HEK293 (cell line): ENCODE results near the gene AATK.

Experiments used
- ATF2 ChIP-seq: fragments of 450-650 bp; formaldehyde crosslinking; IDR thresholded peaks from 2 replicates; pipeline ENCODE4 v1.5.1; 2016; ENCODE audit warnings: missing biosample characterization, missing genetic modification characterization, low read depth
- CTCF ChIP-seq: fragments of 450-650 bp; formaldehyde crosslinking; IDR thresholded peaks from 2 replicates; pipeline ENCODE4 v1.5.1; 2016; ENCODE audit warnings: missing biosample characterization, missing genetic modification characterization
- ZEB2 ChIP-seq: fragments of 450-650 bp; formaldehyde crosslinking; IDR thresholded peaks from 2 replicates; pipeline ENCODE4 v1.5.1; 2016; ENCODE audit warnings: missing biosample characterization, missing genetic modification characterization
- ZNF19 ChIP-seq: fragments of 450-650 bp; formaldehyde crosslinking; IDR thresholded peaks from 2 replicates; pipeline ENCODE4; 2016; ENCODE audit warnings: missing biosample characterization, missing genetic modification characterization, low read depth

DNA sequence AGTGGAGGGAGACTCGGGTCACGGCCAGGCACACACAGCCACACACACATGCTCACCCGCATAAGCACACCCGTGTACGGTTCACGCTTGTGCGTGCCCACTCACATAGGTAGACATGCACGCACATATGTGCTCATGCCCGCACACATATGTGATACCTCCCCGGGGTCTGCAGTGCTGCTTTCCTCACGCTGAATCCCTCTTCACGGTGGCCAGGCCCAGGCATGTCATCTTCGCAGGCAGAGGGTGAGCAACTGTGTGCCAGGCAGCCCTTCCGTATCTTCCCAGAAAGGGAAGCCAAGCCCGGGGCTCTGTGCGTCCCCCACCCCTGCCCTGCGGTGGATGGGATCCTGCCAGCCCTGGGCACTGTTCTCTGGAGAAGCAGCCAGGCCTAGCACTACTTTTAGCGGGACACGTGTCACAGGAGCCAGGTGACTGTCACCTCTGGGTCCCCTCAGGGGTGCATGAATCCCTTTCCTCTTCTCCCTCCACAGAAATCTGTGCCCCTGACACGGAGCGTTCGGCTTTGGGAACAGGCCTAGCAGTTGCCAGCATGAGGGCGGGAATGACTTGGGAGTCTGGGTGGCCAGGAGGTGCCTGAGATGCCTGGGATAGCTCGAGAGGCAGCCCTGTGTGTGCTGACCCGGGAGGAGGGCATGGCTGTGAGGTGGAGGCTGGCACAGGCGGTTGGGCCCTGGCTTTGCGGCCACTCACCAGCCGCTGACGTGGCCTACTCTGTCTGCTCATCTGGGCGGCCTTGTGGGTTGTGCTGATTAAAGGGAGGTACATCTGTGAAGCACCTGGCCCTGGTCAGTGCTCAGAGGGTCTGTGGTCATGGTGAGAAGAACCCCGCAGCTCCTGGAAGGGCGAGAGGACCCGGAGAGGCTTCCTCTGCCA is 83.6 kb downstream of the AATK start:
- TF ChIP-seq ZNF19 (tag by site-specific recombination) (no peak), ZEB2 (tag by site-specific recombination) (no peak), ATF2 (no peak), CTCF (tag by site-specific recombination) (no peak)
